GM11168 (cell line): ENCODE measurements around the gene USP40.

Experiments
- in situ Hi-C: fragments of 300-500 bp; cut with MboI; formaldehyde crosslinking; loops from one replicate; pipeline ENCODE4 v1.12.0; 2022; ENCODE audit warnings: low sequenced_read_pairs; ENCODE audit not compliant: unreplicated experiment

Gene USP40

GRCh38 chr2:233463586-233463985, 103.0 kb downstream of the USP40 start:
- in situ Hi-C loops = no loop called here

- in situ Hi-C loops = no loop called here
Observed at GRCh38 chr2:233462826-233463470, 103.6 kb downstream of the USP40 start.

- in situ Hi-C loops = no loop called here
Observed at GRCh38 chr2:233462202-233462785, 104.3 kb downstream of the USP40 start.

- in situ Hi-C loops = no loop called here
Observed at GRCh38 chr2:233461481-233461891, 105.1 kb downstream of the USP40 start.

- in situ Hi-C loops = no loop called here
Observed at GRCh38 chr2:233460726-233461441, 105.7 kb downstream of the USP40 start.

GRCh38 chr2:233459426-233459825, 107.2 kb downstream of the USP40 start:
- in situ Hi-C loops = no loop called here

- in situ Hi-C loops = no loop called here
Observed at GRCh38 chr2:233458826-233459225, 107.8 kb downstream of the USP40 start.

GRCh38 chr2:233458031-233458610, 108.5 kb downstream of the USP40 start:
- in situ Hi-C loops = no loop called here

- in situ Hi-C loops = no loop called here
Observed at GRCh38 chr2:233457356-233457755, 109.2 kb downstream of the USP40 start.

GRCh38 chr2:233456934-233457333, 109.6 kb downstream of the USP40 start:
- in situ Hi-C loops = no loop called here

GRCh38 chr2:233456111-233456510, 110.5 kb downstream of the USP40 start:
- in situ Hi-C loops = no loop called here

- in situ Hi-C loops = no loop called here
Observed at GRCh38 chr2:233455491-233455890, 111.1 kb downstream of the USP40 start.

GRCh38 chr2:233455006-233455405, 111.6 kb downstream of the USP40 start:
- in situ Hi-C loops = no loop called here

- in situ Hi-C loops = no loop called here
Observed at GRCh38 chr2:233453916-233454315, 112.7 kb downstream of the USP40 start.

GRCh38 chr2:233453111-233453915, 113.3 kb downstream of the USP40 start:
- in situ Hi-C loops = no loop called here

- in situ Hi-C loops = no loop called here
Observed at GRCh38 chr2:233451950-233452349, 114.6 kb downstream of the USP40 start.

GRCh38 chr2:233450864-233451575, 115.6 kb downstream of the USP40 start:
- in situ Hi-C loops = no loop called here

- in situ Hi-C loops = no loop called here
Observed at GRCh38 chr2:233449921-233450863, 116.4 kb downstream of the USP40 start.
